ENCODE measurements around the gene FAM193B.
A peak's percentile ranks its signal among the peaks of the same experiment; 100 is the strongest.
"Not testable (repeated sequence)": the region's sequence is repeated elsewhere in the genome, so short reads cannot be mapped to it uniquely, and the experiment has no call there.

The FAM193B gene

DNA sequence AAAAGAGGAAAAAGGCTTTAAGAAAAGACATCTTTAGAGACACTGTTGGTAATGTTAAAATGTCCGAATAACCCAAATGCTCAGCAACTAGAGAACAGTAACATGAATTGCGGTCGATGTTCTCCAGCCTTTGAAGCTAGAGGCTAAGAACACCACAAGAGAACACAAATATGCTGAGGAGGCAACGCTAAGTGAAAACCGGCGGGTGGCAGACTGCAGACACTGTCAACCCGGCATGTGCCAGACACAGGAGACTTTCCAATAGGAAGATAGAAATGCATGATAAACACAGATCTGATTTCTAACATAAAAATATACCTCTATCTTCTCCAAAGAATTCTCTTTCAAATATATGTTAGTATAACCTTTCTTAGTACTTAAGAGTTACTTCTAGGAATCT, 19.2 kb downstream of the FAM193B start:
- DNase-seq = no peak

DNA sequence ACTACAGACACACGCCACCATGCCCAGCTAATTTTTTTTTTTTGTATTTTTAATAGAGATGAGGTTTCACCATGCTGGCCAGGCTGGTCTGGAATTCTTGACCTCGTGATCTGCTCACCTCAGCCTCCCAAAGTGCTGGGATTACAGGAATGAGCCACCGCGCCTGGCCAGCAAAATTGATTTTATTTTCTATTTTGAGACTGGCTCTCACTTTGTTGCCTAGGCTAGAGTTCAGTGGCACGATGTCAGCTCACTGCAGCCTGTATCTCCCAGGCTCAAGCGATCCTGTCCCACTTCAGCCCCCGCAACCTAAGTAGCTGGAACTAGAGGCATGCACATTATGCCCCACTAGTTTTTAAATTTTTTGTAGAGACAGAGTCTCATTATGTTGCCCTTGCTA, 19.9 kb downstream of the FAM193B start:
- DNase-seq = not testable (repeated sequence)

DNA sequence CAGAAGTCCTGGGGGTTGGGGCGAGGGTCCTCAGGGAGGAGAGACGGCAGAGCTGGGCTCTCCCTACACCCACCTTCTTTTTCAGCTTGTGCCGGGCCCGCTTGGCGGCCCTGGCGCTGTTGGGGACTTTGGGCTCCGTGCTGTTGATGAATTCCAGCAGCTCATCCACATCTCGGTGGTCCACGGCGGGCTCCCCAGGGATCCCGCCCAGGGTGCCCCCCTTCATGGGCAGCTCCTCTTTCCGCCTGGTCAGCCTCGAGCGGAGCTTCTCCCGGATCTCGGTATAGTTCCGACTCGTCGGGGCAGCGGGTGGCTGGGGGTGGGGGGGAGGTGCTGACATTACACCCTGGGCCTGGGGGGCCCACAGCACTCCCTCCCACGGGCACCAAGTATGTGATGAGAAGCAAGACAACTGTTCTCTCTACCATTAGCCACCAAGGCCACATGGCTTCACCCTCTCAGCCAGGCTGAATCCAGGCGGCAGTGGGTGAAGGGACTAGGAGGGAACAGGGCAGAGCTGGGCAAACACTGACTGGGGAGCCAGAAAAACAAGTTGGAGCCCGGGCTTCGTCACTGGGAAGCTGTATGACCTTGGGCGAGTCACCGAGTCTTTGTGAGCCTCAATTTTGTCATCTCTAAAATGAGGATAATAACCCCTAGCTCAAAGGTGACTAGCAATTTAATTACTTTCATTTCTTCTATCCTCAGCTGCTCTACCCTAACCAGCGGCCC, 23.0 kb downstream of the FAM193B start:
- no peak for DNase-seq

DNA sequence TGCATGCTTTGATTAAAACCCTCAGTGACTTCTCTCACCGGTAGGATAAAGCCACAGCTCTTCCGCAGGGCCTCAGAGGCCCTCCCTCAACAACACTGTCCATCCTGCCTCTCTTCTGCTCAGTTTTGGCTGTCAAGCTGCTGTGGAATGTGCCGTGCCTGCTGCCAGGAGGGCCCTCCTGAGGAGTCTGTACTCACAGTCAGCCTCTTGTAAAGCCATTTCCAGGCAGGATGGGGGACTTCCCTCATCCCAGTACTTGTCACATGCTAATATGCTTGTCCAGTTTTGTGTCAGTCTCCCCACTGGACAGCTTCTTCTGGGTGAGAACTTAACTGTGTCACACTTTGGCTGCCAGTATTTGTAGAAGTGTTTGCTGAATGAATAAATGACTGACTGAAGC, 23.7 kb downstream of the FAM193B start:
- no peak for DNase-seq

DNA sequence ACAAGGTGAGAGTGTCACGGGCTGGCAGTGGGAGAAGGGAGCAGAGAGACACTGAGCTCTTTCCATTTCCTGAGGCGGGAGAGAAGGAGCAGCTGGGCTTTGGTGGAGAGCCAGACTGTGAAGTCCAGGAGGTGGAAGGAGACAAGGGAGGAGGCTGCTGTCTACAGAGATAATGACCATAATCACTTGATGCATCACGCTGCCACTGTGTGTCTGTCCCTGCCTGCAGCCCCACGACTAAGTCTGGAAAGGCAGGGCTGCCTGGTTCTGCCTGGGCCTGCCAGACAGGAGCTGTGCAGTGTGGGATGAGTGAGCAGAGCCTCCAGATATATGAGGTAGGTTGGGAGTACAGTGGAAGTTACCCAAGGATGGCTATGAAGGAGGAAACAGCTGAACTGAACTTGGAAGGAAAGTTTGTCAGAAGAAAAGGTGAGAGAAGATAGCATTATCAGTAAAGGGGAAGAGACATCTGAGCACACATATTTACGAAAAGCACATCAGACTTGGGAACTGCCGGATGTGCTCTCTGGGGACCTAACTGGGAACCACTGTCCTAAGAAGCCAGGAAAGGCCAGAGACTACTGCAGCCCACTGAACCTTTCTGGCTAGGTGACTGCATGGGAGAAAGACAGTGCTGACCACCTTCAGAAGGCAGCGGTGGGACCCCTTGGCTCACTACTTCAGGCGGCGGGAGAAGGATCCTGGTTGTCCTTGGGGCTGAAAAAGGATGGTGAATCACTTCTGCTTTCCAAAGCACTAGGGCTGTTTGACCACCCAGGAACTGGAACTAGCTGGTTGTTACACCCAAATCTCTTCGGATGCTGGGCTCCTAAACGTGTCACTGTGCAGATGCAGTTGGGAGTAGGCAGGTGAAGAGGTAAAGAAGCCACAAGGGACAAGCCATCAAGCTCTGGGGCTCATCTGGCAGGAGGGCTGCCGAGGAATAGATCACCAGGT, 24.8 kb downstream of the FAM193B start:
- DNase-seq = no peak

DNA sequence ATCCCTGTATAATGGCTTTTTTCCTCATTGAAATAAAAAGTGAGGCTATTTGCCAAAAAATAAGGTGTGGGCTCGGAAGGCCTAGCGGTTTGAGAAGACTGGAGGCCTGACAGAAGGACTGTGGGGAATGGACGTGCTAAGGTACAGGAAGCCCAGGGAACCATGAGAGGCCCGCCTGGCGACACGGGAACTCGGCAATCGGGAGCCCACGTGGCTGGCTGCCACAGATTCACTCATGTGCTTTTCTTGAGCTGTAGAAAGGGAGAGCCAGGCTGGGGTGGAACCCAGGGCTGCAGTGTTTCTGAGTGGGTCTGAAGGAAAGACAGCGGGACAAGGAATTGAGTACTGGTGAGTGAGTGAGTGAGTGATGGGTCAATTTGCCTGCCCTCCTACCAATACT, 25.7 kb downstream of the FAM193B start:
- DNase-seq = no peak

DNA sequence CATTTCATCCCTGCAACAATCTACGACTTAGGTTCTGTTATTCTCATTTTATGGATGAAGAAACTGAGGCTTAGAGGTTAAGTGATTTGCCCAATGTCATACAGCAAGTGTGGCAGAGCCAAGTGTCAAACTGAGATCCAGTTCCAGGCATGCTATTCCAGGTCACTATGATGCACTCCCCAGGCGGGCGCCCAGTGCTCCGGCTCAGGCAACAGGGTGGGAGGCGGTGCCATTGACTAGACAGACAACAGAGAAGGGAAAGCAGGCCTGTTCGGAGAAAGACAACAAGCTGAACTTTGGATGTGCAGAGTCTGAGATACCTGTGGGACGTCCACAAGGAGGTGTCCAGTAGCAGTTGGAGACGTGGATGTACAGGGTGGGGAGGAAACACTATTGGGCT, 26.8 kb downstream of the FAM193B start:
- DNase-seq = no peak

DNA sequence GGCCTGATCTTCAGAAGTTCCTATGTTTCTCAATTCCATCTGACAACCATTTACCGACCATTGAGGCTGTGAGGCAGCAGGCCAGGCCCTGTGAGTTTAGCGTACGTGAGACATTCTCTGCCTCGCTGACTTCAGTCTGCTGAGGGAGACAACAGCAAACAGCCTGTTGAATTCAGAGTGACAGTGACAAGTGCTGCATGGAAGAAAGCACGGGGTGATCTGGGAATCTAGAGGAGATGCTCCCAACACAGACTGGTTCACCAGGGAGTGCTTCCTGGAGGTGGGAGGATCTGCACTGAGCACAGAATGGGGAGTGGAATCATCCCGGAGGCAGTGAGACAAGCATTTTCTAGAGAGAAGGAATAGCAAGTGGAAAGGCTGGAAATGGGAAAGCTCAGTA, 27.6 kb downstream of the FAM193B start:
- DNase-seq = no peak

DNA sequence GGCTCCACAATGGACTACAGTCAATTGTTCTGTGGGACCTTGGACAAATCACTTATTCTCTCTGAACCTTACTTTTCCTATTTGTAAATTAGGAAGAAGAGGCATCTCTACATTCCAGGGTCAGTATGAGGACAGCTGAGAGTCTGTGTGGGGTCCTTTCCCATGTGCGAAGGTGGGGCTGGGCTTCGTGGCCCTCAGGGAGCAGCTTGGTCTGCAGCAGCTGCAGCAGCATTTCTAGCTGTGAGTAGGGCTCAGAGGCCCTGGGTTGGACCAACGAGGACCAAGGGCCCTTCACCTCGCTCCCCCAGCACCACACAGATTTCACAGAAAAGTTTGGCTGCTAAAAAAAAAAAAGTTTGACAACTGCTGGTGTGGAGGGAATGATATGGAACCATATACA, 28.2 kb downstream of the FAM193B start:
- no peak for DNase-seq

DNA sequence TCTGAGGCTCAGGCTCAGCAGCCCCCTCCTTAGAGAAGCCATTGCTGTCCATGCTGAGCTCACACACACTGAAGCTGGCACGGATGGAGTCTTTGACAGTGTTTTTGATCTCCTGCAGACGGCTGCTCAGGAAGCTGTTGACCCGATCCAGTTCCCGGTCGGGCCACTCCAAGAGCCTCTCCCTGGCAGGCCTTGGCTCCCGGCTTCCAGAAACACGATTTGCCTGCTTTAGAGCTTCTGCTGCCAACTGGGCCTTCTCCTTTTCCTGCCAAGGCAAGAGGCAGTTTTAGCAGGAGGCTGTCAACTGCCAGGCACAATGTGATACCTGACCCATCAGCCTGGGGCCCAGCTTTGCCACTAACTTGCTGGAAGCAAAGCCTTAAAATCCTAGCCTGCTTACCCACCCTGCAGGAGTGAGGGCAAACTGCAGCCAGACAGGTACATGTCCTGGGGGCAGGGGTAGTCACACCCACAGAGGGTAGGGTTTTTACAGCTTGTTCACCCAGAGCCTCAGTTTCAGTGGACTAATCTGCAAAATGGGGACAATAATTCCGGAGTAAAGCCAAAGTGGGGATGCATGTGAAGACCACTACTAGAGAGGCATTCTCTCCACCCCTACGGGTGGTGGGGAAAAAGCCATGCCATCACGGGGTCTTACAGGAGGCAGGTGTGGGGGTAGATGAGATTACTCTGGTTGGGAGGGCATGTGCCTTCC, 29.3 kb downstream of the FAM193B start:
- no peak for DNase-seq

DNA sequence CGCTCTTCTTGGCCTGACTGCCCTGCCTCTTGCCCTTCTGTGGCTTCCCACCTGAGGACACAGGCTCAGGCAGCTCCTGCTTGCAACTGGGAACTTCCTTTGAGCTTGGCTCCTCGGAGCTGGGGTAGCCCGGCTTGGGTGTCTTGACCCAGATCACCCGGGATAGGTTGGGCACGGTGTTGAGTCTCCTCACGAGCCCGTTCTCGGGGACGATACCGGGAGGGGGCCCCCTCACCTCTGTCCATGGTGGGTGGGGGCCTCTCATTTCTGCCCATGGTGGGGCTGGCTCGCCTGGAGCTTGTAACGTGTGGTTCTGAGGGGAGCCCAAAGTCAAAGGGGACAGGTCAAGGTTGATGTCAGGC, 29.8 kb downstream of the FAM193B start:
- no peak for DNase-seq

DNA sequence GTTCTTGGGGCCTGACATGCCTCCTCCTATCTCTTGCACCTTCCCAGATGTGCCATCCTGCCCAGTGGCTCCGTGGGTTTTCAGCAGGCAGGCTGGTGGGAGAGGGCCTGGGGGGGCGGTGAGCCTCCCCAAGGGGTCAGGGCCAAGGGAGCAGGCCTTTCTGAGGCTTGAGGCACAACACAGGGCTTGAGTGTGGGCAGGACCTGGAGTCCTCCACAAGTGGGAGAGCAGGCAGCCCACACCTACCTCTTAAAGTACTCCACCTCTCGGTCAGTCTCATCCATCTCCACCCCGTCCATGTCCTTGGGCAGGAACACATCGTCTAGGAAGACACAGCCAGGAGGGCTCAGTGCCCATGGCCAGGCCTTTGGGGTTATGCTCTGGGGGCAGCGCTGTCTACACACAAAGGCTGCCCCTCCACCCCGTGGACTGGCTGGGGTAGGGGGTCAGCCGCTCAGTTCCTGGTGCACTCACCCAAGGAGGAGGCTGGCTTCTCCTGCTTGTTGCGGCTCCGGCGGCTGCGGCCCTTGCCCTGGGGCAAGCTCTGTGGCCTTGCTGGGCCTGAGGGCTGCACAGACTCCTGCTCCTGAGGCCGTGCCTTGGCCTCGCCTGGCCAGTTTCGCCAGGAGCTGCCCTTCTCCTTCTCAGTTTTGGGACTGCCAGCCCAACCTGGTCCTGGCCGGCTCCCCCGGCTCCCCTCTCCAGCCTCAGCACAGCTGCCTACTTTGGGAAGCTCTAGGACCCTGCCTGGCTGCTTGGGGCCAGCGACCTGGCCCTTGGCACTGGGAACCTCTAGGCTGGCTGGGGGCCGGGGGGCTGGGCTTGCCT, 30.4 kb downstream of the FAM193B start:
- DNase-seq = no peak

DNA sequence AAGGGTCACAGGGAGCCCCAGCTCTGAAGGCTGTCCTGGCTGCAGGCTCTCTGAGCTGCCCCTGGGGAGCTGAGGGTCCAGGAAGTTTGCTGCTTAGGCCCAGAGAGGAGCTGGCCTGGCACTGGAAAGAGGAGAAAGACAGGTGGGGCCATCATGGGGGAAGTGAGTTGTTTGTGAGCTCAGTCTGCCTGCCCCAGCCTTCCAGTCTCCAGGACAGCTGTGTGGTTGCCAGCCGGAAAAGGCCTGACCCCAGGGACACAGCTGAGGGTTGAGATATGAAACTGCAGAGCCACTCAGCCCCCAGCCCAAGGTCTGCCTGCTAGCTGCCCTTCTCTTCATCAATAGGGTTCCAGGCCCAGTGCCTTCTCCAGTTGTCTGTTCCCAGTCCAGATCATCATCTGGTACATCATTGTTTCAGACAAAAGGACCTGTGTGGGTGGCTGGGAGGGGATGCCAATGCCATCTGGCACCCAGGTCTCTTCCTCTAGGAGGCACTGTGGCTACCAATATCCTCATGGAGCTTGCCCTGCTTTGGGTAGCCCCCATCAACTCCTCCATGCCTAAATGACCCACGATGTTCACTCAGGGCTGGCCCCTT, 33.3 kb downstream of the FAM193B start:
- DNase-seq = no peak

DNA sequence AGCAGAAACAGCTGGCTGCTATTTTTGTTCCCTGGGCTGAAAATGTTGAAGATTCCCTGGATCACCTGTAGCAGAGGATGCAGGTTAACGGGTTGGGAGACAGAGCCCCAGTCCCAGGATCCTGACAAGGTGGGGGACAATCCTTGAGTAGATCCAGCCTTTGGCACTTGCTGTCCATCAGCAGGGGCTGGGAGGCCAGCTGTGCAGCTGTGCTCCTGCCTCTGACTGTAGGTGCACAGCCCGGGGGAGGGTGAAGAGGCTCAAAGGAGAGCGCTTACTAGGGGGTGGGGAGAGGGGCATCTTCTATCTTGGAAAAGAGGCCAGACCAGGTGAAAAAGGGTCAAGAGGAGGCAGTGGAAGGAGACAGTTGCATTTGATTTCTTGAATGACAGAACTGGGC, 34.1 kb downstream of the FAM193B start:
- no peak for DNase-seq

DNA sequence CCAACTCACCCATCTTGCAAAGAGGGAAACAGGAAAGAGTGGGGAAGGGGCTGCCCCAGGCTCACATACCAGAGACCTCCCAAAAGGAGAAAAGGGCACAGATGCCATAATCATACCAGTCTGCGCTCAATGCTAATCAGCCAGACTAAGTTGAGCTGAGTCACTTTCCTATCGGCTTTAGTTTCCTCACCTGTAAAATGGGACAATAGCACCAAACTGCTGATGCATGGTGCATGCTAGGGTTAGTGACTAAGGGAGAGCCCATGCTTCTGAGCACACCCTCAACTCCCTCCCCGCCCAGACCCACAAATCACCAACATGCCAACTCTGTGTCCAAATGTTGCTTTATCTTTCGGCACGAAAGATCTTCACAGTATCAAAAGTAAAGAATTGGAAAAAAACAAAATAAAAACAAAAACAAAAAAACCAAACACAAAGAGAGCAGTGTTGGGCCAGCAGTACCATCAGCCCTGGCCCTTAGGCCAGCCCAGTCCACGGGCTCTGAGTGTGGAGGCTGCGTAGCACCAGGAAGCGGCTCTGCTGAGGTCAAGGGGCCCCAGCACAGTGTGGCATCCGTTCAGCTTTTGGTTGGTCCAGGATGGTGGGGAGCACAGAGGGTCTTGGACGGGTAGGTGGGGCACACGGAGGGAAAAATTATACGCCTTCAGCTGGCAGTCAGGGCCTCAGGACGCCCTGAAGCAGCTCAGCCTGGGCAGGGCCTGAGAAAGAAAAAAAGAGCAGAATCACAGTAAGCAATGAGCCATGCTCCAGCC, 34.7 kb downstream of the FAM193B start:
- DNase-seq = no peak

DNA sequence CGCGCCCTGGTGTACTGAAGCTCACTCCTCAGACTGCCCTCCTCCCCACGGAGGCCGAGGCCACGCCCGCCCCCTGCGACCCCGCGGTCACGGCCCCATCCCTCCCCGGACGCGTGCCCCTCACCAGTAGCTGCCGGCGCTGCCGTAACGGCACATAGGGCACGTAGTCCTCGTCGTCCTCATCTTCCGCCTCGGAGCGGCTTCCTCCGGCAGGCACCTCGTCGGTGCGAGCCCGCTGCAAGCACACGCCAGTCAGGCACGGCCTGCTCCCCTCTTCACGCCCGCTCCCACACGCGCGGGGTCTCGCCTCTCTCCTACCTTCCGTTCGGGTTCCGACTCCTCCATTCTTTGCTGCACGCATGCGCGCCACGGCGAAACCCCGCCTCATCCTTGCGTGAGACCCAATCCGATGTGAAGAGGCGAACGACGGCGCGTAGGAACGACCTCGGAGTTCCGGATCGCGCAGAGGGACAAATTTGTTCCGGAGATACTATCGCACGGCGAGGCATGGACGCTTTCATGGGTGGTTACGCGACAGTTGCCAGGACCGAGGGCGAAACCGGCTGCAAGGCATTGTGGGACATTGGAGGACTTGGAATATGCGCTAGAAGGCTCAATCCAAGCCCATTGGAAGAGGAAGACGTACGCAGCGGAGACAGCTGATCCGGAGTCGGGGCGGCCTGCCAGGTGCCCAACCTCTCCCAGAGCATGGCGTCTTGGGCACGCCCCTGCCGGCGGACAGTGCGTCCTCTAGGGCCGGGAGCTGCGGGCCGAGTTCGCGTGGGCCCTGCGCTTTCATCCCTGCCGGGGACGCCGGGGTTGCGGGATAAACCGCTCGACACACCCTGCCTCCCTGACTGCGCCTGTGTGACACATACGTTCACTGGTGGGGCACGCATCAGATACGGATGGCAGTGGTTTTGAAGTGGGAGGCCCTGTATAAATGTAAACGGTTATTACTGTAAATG, 37.5 kb downstream of the FAM193B start, which contains the start of gene DDX41:
Gene DDX41, minus strand, starts transcription at position 361 of the 968 bp plus-strand sequence. Its CDS starts 16 bp downstream, at position 345.
- peak; percentile 91 to 96 for DNase-seq

DNA sequence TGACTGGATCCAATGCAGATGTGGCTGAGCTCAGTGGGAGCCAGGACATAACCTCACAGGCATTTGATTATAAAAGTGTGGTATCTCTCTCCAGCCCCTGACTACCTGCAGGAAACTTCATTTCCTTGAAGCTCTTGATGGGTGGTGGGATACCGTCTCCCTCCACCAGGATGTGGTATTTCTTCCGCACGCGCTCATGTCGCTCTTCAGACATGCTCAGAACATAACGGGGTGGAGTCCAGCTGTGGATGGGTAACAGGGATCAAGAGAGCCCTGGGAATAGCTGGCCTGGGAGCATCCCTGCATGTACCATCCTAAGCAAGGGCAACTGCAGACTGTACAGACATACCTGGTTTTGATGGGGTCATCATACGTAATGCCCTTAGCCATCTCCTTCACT, 38.8 kb downstream of the FAM193B start:
- DNase-seq = no peak

DNA sequence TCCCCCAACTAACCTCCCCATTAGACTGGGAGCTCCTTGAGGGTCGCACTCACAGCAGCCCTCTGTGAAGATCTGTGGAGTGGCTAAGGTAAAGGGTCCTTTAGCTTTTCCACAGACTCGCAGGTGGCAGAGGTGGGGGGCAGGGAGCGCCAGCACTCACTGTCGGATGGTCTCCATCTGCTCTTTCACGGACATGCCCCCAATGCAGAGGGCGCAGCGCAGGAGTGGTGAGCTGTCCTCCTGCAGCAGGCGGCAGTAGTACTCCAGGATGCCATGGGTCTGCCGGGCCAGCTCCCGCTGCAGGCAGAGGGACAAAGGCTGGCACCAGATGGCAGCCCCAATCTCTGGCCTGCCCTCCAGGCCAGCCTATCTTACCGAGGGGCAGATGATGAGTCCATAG, 39.8 kb downstream of the FAM193B start:
- DNase-seq = no peak

DNA sequence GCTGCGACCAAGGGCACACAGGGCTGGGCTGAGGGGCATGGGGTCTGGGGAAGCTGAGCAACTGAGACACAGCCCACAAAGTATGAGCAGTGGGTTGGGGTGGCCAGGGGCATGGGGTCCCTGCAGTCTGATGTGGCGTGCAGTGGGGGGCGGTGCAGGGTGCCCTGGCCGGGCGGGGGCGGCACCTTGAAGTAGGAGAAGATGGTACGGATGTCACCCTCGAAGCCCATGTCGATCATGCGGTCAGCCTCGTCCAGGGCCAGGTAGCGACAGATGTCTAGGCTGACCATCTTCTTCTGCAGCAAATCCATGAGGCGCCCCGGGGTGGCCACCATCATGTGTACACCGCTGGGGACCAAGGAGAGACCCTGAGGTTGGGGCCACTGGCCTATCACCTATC, 40.9 kb downstream of the FAM193B start:
- DNase-seq = no peak

Data from cerebellar nuclear complex (tissue), 1 donor.